CD4-positive, alpha-beta T cell treated with Interferon alpha-2 for 1 hour (primary cell): ENCODE measurements around the gene ALAS2.
"Not testable (repeated sequence)": the region's sequence is repeated elsewhere in the genome, so short reads cannot be mapped to it uniquely, and the experiment has no call there.

Source experiments
- DNase-seq, 2 donors: peaks; one replicate each; pipeline ENCODE4 v3.0.0-alpha.2; 2020 to 2022

The ALAS2 gene

DNA sequence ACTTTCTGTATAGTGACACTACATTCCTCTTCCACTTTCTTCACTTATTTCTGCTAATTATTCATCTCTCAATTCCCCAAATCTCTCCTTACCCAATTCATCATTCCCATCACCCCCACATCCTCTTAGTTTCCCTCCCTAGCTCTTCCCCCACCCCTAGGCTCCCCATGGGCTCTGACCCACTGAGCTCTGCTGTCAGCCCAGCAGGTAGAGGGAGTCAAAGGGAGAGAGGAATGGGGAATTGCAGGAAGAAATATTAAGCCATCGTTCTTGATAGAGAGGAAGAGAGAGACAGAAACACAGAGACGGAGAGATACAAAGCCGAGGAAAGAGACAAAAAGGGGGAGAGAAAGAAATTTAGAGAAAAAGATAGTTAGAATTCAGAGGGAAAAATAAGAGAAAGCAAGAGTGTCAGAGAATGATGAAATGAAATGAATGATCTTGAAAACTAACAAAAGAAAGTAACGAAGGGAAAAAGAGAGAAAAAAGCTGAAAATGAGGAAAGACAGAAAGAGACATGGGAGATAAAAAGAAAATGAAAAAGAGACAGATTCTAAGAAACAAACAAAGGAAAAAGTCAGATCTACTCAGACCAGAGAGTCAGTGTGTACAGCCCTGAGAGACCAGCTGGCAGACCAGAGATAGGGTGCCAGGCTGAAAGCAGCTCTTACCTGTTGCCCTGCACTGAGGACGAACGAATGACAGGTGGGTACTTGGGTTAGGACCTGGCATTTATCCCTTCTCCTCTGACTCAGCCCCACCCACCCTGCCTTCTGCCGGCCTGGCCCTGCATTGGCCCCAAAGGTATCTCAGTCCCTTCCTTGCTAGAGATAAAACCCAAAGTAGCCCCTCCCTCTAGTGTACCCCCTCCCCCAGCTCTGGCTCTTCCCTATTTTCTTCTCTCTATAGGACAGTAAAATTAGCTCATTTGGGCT lies at the start of gene ALAS2:
Gene ALAS2, minus strand, starts transcription at position 707 of the 935 bp plus-strand sequence. CDS start 4,977 bp downstream, outside the sequence.
- no peak for DNase-seq

DNA sequence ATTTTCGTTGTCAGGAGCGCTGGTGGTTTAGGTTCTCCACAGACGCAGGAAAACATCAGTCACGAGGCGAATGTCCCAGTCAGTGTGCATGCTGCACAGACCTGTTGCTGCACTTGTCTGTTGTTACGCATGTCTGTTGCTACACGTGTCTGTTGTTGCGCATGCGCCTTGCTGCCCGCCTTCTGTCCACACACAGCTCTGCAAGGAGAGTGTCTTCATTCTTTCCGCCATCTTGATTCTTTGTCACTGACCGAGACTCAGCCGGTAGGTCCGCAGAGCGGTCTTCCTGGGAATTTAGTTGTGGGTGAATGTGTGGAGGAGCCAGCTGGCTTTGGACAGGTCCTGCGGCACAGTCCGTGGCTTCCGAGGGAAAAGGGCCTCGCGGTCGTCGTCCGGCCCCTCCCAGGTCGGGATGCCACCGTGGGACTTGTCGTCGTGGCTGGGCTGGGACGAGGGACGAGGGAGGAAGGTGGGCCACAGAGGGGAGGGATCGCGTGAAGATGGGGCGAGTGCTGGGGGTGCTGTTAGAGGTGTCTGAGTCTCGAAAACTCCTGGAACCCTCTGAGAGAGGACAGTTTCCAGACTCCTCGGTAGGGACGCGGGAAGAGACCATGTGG lies 44.2 kb upstream of the ALAS2 start, which contains the start of gene PAGE2B:
Gene PAGE2B, plus strand, starts transcription at position 180 of the 617 bp plus-strand sequence. CDS start 1,012 bp downstream, outside the sequence.
- no peak for DNase-seq

DNA sequence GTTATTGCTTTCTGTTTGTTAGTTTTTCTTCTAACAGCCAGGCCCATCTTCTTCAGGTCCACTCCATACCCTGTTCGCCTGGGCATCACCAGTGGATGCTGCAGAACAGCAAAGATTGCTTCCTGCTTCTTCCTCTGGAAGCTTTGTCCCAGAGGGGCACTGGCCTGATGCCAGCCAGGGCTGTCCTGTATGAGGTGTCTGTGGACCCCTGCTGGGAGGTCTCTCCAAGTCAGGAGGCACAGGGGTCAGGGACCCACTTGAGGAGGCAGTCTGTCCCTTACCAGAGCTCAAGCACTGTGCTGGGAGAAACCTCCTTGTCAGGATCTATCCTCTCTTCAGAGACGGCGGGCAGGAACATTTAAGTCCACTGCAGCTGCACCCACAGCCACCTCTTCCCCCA lies 41.5 kb upstream of the ALAS2 start:
- DNase-seq = no peak

GRCh38 chrX:55067180-55067579 lies 36.4 kb upstream of the ALAS2 start:
- DNase-seq = not testable (repeated sequence)

GRCh38 chrX:55057675-55058249 lies 27.0 kb upstream of the ALAS2 start:
- peak; percentile 22 to 60 for DNase-seq

GRCh38 chrX:55056820-55057674 lies 26.3 kb upstream of the ALAS2 start:
- peak; percentile 10 to 48 for DNase-seq

DNA sequence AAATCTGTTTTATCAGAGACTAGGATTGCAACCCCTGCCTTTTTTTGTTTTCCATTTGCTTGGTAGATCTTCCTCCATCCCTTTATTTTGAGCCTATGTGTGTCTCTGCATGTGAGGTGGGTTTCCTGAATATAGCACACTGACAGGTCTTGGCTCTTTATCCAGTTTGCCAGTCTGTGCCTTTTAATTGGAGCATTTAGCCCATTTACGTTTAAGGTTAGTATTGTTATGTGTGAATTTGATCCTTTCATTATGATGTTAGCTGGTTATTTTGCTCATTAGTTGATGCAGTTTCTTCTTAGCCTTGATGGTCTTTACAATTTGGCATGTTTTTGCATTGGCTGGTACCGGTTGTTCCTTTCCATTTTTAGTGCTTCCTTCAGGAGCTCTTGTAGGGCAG lies 19.8 kb upstream of the ALAS2 start:
- DNase-seq = not testable (repeated sequence)

DNA sequence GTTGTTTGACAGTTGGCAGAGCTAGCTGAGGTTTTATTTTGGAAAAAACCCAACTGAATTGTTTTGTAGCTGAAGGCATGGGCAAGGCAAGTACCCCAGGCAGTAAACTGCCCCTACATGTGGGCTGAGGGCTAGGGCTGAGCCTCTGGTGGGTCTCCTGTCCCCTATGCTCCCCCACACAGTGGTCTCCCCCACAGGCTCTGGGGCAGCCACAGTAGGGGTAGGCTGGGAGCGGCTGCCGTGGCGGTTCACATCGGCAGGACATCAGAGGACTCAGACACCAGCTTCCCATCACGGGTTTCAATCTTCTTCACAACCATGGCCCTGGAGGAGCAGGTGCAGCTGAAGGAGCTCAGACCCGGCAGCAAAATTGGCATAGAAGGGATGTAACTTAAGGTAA lies 10.7 kb upstream of the ALAS2 start:
- no peak for DNase-seq

GRCh38 chrX:55039471-55039870 lies 8.7 kb upstream of the ALAS2 start:
- no peak for DNase-seq

GRCh38 chrX:55033429-55033828 lies 2.7 kb upstream of the ALAS2 start:
- DNase-seq = no peak

DNA sequence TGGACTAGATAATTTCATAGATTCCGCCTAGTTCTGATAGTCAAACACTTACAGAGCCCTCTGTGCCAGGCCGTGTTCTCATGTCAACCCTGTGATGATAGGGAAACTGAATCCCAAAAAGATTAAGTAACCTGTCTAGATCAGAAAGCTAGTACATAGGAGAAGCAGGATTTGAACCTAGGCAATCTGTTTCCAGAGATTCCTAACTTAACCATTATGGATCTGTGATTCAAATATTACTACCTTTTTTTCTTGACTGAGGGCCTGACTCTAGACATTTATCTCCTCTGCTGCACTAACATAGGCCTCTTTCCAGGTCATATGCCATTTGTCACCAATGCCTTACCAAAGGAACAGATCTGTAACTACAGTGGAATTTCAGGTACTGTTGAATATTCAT lies 1.5 kb downstream of the ALAS2 start:
- no peak for DNase-seq

DNA sequence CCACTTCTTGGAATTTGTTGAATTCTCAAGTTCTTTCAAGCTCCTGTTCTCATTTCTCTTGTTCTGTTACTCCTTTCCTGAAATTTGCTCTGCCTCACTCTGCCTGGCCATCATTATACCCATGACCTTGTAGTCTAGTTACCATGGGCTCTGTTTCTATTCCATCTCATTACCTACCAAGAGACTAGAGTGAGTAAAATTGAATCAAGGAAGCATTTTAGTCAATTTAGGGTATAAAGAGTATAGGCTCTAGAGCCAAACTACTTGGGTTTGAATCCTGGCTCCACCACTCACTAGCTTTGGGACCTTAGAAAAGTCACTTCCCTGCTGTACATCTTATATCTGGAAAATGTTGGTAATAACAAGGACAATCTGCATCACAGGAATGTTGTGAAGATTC lies 2.2 kb downstream of the ALAS2 start:
- DNase-seq = no peak

DNA sequence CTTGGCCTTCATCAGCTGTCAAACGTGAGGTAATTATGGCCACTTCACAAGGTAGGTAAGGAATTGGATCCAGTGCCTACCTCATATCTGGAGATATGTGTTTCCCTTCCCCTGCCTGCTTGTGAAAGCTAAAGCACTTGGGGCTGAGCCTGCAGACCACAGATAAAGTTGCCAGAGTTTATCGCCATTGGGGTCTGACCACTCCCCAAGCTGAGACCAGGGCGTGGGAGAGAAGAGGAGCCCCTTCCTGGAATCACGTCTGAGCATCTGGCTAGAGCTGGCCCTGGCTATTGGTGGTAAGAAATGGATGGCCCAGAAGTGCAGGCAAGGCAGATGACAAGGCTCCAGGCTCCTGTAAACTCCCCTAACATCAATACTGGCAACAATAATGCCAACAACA lies 2.7 kb downstream of the ALAS2 start:
- DNase-seq = no peak

- DNase-seq = no peak
Observed at GRCh38 chrX:55026840-55027239, 3.9 kb downstream of the ALAS2 start.

- no peak for DNase-seq
Observed at GRCh38 chrX:55026143-55026542, 4.6 kb downstream of the ALAS2 start.

- DNase-seq = no peak
Observed at GRCh38 chrX:55014897-55015299, 15.9 kb downstream of the ALAS2 start.

GRCh38 chrX:55011294-55011693 lies 19.5 kb downstream of the ALAS2 start:
- DNase-seq = no peak

DNA sequence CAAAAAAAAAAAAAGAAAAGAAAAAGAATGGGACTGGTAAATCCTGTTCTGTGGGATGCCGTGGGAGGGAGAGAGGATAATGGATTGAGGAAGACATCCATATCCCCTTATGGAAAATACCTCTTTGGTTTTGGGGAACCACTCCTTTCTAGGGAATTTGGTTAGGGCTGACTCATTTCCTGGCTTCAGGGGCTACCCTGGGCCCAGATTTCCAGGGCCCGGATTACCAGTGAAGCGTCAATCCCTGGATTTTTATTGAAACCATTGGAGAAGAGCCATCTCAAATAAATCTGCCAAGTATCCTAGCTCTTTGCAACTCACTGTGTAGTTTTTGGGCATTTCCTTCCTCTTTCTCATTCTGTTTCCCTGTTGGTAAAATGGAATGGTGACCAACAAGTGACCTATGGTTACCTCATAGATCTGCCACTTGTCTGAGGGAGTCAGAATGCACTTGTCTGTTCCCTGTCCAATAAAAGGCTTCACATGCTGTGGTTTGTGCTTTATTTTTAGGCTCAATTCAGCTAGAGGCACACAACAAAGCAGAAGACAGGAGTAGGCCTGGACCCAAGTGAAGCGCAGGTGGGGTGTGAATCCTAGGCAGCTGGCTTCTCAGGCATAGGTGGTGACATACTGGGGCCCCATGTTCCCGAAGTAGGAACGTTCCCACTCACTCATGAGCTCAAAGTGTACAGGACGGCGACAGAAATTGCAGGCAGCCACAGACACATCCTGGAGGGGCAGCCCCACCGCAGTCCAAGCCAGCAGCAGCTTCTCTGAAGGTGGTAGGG lies 22.0 kb downstream of the ALAS2 start:
- DNase-seq = no peak

GRCh38 chrX:55007656-55008055 lies 23.1 kb downstream of the ALAS2 start:
- DNase-seq = no peak

- DNase-seq = no peak
Observed at GRCh38 chrX:55006827-55007621, 23.8 kb downstream of the ALAS2 start.

GRCh38 chrX:55005256-55005655 lies 25.5 kb downstream of the ALAS2 start:
- DNase-seq = no peak
